GM21717 (cell line): Measurements from ENCODE around the gene MCMBP.
"Not testable (repeated sequence)": the region's sequence is repeated elsewhere in the genome, so short reads cannot be mapped to it uniquely, and the experiment has no call there.

Source experiments
- ATAC-seq: cut with Tn5 transposase; IDR thresholded peaks from one replicate; pipeline ENCODE4 v1.9.1; 2021; ENCODE audit warnings: mild to moderate bottlenecking, moderate library complexity; ENCODE audit not compliant: unreplicated experiment

Gene MCMBP

DNA sequence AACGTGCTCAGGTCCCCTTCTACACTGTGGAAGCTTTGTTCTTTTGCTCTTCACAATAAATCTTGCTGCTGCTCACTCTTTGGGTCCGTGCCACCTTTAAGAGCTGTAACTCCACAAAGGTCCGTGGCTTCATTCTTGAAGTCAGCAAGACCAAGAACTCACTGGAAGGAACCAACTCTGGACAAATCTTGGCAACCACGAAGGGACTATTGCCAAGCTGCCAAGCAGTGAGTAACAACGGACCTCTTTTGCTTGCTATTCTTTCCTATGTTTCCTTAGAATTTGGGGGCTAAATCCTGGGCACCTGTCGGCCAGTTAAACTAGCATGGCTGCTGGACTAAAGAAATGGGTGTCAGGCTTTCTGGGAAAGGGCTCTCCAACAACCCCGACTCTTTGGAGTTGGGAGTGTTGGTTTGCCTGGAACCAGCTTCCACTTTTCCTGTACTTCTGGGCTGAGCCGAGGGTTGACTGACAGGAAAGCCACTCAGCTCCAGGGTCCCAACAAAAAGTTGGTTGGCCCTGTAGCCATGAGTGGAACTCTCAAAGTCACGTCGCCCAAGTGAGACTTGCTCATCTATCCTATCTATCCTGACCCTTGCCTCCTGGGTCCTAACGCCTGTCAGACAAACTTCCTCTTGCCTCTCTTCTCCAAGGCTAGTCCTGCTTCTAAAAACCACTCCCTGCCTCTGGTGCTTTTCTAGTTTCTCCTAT is 11.4 kb upstream of the MCMBP start:
- not testable (repeated sequence) for ATAC-seq

DNA sequence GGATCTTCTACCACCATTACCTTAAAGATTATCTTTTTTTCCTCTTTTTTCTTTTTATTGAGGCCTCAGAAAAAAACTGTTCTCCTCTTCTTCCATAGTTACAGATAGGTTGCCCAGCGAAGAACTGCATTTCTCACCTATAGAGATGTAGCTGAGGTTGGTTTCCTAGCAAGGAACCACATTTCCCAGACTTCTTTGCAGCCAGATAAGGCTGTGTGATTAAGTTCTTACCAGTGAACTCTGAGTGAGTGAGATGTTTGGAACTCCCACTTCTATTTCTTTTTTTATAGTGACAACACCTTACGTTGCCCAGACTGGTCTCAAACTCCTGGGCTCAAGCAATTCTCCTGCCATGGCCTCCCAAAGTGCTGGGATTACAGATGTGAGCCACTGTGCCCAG is 5.9 kb upstream of the MCMBP start:
- ATAC-seq: no peak

DNA sequence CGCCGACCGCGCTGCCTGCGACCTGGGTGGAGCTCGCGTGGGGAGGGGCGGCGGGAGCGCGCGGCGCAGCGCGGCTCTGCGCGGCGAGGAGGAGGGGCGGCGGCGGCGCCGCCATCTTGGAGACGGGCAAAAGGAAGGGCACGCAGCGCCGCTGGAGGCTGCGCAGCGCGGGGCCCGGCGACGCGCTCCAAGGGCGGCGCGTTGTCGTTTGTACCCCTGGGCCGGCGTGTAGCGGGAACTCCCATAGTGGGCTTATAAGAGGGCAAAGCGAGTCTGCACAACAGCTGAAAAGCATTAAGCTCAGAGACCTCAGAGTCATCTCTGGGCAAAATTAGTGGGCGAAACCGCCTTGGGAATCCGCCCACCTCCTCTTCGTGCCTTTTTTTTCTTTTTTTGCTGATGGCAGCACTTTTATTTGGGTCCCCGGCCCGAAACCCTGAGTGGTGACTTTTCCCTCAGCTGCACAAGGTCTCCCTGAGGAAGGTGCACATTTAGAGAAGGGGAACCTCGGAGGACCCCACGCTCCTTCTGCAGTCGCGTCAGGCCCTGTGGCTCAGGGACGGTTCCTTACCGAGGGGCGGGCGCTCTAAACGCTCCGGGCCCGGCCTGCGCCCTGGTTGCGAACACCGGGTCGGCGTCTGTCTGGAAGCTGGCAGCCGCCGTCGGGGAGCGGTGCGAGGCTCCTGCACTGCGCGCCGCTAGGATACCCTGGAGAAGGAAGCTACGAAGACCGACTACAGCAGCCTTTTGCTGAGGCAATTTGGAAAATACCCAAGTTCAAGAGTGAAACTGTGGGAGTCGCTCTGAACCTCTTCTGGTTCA is 428 bp upstream of the MCMBP start:
- peak; percentile 92 for ATAC-seq

DNA sequence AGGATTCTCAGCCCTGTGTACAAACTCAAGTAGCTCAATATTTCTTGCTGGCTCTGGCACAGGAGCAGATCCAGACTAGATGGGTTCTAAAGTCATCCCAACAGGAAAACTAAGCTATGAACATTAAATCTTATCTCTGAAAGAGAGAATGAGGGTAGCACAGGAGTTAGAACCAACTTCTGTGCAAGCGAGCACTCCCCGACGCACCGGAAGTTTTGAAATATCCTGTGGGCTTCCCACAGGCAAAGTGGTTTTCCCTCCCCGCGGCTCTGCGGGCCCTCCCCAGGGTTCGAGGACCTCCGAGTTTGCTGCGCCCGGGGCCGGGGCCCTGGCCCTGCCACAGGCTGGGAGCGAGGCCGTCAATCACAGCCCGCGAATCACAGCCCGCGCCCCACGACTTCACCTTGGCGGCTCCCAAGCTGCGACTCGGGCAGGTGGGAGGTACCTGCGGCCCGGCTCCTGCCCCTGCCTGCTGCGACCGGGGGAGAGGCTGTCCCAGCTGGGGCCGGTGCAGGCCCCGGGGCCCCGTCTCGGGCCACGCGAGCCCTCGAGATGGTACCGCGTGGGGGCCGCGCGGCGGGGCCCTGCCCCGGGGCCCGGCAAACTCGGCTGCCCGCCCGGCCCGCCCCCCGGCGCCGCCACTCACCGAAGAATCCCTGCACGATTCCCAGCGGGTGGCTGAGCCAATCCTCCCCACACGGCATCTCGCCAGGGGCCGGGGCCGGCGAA is 598 bp downstream of the MCMBP start:
- peak; percentile 43 for ATAC-seq

DNA sequence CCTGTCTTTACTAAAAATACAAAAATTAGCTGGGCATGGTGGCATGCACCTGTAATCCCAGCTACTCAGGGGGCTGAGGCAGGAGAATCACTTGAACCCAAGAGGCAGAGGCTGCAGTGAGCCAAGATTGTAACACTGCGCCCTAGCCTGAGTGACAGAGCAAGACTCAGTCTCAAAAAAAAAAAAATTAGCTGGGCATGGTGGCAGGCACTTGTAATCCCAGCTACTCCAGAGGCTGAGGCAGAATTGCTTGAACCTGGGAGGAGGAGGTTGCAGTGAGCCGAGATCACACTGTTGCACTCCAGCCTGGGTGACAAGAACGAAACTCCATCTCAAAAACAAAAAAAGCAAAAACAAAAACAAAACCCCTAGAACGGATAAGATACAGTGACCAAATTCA is 3.2 kb downstream of the MCMBP start:
- not testable (repeated sequence) for ATAC-seq

DNA sequence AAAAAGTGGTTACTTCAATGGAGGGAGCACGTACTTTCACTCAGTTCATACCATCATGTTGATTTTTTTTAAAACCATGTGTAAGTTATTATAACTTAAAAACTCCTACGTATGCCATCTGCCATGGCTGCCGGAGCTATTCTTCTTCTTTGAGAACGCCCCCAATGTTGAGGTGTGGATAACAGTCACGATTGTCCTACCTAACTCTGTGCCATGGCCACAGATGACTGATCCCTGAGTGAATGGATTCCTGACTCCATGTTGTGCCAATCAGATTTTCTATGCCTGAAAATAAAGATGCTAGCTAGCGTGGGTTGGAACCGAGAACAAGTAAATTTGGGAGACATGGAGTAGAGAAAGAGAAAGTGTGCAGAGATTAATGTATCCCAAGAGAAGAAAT is 5.3 kb downstream of the MCMBP start:
- no peak for ATAC-seq

DNA sequence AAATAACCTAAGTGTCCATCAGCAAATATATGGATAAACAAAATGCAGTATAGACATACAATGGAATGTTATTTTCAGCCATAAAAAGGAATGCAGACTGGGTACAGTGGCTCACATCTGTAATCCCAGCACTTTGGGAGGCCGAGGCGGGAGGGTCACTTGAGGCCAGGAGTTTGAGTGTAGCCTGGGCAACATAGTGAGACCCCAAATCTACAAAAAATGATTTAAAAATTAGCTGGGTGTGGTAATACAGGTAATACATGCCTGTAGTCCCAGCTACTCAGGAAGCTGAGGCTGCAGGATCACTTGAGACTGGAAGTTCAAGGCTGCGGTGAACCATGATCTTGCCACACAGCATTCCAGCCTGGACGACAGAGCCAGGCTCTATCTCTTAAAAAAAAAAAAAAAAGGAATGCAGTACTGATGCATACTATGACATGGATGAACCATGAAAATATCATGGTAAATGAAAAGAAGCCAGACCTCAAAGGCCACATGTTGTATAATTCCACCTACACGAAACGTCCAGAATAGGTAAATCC is 6.9 kb downstream of the MCMBP start:
- ATAC-seq: no peak

DNA sequence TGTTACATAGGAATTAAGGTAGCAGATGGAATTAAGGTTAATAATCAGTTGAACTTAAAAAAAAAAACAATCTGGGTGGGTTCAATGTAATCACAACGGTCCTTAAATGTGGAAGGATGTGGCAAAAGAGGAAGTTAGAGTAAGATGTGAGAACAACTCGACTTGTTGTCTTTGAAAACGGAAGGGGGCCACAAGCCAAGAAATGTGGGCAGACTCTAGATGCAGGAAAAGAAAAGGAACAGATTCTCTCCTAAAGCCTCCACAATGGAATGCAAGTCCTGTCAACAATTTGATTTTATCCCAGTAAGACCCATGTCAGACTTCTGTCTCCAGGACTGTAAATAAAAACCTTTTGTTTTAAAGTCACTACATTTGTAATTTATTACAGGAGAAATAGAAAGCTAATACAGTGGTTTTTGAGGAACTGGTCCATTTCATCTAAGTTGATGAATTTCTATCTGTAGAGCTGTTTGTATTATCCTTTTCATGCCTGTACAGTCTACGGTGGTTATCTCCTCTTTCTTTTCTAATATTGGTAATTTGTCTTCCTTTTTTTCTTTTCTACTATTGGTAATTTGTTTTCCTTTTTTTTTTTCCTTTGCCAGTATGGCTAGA is 8.6 kb downstream of the MCMBP start:
- no peak for ATAC-seq

DNA sequence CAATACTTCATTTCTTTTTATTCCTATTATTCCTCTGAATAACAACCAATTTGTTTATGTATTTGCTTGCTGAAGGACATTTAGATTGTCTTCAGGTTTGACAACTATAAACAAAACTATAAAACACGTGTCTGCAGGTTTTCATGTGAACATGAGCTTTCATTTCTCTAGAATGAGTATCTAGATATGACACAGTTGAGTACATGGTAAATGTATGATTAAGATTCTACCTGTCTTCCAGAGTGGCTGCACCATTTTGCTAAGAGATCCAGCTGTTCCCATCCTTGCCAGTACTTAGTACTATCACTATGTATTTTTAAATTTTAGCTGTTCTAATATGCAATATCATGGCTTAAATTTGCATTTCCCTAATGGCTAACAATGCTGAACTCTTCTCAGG is 10.1 kb downstream of the MCMBP start:
- no peak for ATAC-seq

DNA sequence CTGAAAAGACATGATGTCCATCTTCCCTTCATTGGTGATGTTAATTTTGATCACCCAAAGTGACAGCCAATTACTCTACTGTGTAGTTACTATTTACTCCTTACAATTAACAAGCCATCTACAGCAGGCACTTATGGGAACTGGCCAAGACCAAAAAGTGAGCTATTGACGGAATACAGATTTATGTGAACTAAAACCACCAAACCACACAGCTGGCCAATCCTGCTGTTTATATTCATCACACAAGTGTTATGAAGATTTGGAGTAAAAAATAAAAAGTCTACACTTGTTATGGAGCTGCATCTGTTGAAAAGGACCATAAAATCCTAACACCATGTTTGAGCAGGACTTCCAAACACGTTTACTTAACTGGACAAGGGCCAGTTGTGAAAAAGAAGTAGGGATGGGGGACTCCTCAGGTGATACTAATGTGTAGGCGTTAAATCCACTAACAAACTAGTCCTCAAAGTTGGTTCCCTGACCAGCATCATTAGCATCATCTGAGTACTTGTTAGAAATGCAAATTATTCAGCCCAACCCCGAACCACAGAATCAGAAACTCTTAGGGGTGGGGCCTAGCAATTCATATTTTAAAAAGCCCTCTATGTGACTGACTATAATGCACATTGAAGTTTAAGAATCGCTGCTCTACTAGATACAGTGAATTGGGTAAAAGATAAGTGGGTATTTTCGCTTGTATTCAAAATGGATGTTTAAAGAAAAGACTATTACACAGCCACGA is 11.6 kb downstream of the MCMBP start:
- no peak for ATAC-seq

DNA sequence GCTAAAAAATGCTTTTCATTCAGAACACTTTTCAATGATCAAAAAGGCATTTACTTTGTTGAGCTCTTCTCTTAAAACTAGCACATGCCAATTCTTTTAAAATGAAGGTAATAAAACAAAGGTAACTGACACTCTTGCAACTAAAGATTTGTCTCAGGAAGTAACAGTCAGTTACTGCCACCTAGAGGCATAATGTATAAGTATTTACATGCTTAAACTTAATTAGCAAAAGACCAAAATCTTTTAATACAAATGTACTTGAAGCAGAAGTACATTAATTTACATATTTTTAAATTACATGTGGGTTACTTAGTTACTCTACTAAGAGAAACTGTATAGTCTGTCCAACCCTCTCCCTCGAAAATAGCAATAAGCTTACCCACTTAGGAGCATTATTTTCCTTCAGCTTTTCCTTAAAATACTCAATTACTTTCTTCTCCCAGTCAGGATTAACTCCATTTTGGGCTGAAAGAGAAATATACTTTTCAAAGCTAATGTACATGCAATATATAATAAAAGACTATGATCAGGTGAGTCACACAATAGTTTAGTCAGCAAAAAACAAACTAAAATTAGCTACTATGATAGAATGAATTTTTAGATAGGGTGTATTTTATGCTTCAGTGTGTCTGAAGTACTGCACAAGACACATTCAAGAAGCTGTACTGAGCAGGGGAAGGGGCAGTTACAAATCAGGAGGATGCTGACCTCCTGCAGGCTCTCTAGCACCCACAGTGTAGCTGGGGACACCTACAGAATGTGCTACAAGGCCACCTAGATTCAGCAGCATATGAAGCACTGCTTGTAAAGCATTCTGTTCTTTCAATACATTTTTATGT is 13.0 kb downstream of the MCMBP start:
- ATAC-seq: no peak

DNA sequence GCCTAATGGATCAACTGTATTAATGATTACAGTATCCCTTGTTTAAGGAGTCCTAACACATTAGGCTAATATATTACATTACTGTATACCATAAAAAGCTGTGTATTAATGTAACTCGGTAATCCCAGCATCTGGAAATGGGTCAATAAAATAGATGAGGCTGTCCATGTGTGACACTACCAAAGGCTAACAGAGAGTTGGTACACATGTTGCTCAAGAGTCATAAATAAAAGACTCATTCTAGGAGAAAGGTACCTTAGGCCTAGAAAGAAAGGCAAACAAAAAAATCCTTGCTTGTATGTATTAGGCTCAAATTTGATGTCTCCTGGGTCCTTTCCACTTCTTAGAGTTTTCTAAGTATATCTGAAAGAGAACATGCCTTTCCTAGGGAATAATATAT is 14.6 kb downstream of the MCMBP start:
- no peak for ATAC-seq

DNA sequence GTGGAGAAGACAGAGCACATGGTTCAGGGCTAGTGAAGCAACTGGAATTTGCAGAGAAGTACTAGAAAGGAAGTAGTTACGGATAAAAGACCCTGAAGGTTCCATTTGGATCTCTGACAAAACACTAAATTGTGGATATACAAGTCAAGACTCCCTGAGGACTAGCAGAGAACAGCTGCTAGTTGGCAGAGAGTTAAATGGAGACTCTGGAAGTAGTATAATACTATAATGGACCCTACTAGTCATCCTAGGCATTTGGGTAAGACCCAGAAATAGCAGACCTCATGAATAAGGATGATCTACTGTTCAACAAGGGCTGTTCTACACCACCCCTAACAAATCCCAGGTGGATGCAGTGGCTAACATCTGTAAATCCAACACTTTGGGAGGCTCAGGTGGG is 19.1 kb downstream of the MCMBP start:
- no peak for ATAC-seq

DNA sequence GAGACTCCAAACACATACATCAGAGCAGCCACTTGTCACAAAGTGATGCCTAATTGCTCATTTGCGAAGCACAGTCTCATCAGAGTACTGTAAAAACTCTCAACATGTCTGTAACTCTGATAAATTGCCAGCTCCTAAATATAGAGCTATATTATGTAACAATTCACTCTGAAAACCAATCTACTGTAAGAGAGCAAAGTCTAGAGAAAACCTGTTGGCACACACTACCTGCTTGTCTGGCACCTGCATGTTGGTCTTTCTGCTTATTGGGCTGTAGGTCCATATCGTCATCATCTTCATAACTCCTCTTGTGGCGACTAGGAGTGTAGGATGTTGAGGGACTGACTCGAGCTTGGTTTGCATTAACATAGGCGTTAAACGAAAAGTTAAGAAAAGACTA is 19.8 kb downstream of the MCMBP start:
- ATAC-seq: no peak

DNA sequence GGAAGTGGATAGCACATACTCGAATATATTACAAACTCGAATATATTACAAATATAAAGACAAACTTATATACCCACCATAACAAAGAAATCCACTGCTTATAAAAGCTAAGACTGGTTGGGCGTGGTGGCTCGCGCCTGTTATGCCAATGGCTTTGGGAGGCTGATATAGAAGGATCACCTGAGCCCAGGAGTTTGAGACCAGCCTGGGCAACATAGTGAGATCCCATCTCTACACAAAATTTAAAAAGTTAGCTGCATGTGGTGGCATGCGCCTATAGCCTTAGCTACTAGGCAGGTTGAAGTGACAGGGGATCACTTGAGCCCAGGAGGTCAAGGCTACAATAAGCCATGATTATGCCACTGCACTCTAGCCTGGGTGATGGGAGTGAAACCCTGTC is 20.4 kb downstream of the MCMBP start:
- ATAC-seq: no peak

DNA sequence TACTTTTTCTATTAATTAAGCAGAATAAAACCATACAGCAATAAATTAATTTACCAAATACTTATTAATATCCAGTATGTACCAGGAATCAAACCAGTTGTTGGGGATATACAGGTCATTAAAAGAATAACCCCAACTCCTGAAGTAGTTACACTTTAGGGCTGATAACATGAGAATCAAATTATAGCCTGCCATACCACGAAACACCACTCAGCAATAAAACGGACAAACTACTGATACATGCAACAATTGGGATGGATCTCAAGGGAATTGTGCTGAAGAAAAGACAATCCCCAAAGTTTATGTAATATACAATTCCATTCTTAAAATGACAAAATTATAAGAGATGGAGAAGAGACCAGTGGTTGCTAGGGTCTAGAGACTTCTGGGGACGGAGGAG is 22.7 kb downstream of the MCMBP start:
- ATAC-seq: no peak

DNA sequence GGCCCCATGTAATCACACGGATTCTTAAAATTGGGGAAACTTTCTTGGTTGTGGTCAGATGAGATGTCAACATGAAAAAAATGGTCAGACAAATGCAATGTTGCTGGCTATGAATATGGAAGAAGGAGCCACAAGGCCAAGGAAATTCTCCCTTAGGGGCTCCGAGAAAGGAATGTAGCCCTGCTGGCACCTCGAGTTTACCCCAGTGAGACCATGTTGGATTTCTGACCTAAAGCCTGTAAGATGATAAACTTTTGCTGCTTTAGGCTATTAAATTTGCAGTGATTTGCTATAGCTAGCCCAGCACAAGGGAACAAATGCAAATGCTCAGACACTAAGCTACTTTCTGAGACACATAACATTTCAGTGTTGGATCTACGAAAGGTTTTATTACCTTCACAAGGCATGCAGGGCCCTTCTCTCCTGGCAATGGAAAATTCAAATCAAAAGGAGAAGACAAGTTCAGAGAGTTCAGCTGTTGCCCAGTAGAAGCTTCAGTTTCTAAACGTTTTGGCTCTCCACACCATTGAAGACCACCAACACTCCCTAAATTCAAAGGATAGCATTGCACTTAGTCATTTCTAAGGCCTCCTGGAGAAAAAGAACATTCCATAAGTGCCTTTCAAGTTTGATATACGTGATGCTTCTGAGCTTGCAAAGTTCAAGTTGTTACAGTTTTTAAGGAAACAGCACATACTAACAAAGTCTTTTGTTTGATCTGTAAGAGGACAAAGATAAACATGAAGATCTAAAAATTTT is 23.4 kb downstream of the MCMBP start:
- ATAC-seq: no peak

DNA sequence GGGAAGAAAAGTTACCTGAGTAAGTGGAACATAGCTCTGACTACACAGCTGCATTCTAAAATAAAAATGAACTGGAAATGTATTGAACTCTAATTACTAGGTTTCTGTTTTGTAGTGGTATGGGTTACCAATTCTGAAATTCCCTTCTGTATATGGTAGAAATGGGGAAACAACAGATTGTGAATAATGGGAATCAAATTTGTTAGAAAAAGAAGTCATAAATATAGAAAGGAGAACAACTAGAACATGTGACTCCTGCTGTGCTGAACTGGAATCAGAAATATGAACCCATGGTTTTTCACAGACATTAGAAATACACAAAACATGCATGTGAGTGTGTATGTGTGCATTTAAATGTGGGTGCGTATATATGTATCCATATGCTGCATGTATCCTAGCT is 27.0 kb downstream of the MCMBP start:
- ATAC-seq: no peak

DNA sequence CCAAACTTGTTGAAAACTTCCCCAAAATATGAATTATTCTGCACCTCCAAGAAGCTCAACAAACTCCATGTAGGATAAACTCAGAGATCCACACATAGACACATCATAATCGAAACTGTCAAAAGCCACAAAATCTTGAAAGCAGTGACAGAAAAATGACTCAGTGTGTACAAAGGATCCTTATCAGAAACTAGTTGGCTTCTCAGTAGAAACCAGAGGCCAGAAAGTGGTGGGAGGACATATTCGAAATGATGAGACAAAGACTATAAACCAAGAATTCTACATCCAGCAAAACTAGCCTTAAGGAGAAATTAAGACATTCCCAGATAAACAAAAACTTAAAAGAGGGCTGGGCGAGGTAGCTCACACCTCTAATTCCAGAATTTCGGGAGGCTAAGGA is 38.5 kb downstream of the MCMBP start:
- no peak for ATAC-seq
